ENCODE results near the gene TNFSF15. TPM values are rescaled to one million over a fixed set of nuclear protein-coding genes. Genes with fewer than 3 reads are reported as not detected.

The TNFSF15 gene
- total and polyA plus RNA-seq, 2 experiments from 2014 or later, result 0.06 to 0.07 TPM

GRCh38 chr9:114790521-114790920 is 15.3 kb downstream of the TNFSF15 start (continued):
- TF ChIP-seq, protein P1, sequence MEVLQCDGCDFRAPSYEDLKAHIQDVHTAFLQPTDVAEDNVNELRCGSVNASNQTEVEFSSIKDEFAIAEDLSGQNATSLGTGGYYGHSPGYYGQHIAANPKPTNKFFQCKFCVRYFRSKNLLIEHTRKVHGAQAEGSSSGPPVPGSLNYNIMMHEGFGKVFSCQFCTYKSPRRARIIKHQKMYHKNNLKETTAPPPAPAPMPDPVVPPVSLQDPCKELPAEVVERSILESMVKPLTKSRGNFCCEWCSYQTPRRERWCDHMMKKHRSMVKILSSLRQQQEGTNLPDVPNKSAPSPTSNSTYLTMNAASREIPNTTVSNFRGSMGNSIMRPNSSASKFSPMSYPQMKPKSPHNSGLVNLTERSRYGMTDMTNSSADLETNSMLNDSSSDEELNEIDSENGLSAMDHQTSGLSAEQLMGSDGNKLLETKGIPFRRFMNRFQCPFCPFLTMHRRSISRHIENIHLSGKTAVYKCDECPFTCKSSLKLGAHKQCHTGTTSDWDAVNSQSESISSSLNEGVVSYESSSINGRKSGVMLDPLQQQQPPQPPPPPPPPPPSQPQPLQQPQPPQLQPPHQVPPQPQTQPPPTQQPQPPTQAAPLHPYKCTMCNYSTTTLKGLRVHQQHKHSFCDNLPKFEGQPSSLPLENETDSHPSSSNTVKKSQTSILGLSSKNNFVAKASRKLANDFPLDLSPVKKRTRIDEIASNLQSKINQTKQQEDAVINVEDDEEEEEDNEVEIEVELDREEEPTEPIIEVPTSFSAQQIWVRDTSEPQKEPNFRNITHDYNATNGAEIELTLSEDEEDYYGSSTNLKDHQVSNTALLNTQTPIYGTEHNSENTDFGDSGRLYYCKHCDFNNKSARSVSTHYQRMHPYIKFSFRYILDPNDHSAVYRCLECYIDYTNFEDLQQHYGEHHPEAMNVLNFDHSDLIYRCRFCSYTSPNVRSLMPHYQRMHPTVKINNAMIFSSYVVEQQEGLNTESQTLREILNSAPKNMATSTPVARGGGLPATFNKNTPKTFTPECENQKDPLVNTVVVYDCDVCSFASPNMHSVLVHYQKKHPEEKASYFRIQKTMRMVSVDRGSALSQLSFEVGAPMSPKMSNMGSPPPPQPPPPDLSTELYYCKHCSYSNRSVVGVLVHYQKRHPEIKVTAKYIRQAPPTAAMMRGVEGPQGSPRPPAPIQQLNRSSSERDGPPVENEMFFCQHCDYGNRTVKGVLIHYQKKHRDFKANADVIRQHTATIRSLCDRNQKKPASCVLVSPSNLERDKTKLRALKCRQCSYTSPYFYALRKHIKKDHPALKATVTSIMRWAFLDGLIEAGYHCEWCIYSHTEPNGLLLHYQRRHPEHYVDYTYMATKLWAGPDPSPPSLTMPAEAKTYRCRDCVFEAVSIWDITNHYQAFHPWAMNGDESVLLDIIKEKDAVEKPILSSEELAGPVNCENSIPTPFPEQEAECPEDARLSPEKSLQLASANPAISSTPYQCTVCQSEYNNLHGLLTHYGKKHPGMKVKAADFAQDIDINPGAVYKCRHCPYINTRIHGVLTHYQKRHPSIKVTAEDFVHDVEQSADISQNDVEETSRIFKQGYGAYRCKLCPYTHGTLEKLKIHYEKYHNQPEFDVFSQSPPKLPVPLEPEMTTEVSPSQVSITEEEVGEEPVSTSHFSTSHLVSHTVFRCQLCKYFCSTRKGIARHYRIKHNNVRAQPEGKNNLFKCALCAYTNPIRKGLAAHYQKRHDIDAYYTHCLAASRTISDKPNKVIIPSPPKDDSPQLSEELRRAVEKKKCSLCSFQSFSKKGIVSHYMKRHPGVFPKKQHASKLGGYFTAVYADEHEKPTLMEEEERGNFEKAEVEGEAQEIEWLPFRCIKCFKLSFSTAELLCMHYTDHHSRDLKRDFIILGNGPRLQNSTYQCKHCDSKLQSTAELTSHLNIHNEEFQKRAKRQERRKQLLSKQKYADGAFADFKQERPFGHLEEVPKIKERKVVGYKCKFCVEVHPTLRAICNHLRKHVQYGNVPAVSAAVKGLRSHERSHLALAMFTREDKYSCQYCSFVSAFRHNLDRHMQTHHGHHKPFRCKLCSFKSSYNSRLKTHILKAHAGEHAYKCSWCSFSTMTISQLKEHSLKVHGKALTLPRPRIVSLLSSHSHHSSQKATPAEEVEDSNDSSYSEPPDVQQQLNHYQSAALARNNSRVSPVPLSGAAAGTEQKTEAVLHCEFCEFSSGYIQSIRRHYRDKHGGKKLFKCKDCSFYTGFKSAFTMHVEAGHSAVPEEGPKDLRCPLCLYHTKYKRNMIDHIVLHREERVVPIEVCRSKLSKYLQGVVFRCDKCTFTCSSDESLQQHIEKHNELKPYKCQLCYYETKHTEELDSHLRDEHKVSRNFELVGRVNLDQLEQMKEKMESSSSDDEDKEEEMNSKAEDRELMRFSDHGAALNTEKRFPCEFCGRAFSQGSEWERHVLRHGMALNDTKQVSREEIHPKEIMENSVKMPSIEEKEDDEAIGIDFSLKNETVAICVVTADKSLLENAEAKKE (CRISPR knock-in tag; IDR thresholded peaks at IDR 0.05), result no peak
- no peak for TF ChIP-seq NANOG (IDR thresholded peaks at IDR 0.05; ENCODE audit: borderline replicate concordance)
- TF ChIP-seq POLR2AphosphoS5 (IDR thresholded peaks at IDR 0.05; ENCODE audit: low read depth), result no peak
- TF ChIP-seq ZNF331 (CRISPR knock-in tag; IDR thresholded peaks at IDR 0.05; ENCODE audit: low read depth), result no peak
- TF ChIP-seq CREB1 (CRISPR knock-in tag; IDR thresholded peaks at IDR 0.05; ENCODE audit: low read depth), result no peak

GRCh38 chr9:114789006-114789405 is 16.8 kb downstream of the TNFSF15 start:
- Mint-ChIP-seq H3K9me3 (no peaks in the 10 kb centered on the region), H3K36me3 (ENCODE audit: low read depth) (no peaks in the 10 kb centered on the region), H3K4me3 (no peak overlapping the region), H3K4me1 (no peaks in the 10 kb centered on the region), H3K27me3 (ENCODE audit: insufficient read depth, low read depth, poor library complexity) (peaks cover 4% of the 10 kb centered on the region), H3K27ac (no peak overlapping the region)
- Histone ChIP-seq H3K9me2 (ENCODE audit: insufficient read depth) (no peaks in the 10 kb centered on the region), H3K4me2 (no peak overlapping the region), H3K27me3 (ENCODE audit: insufficient read depth) (no peaks in the 10 kb centered on the region), H3F3A (replicated peaks; ENCODE audit: low read depth) (no peaks in the 10 kb centered on the region), H3K27ac (ENCODE audit: low read depth) (no peak overlapping the region), H3K4me1 (ENCODE audit: insufficient read depth) (no peaks in the 10 kb centered on the region), H2AFZ (no peak overlapping the region), H3K36me3 (ENCODE audit: insufficient read depth) (no peaks in the 10 kb centered on the region), H3K79me2 (replicated peaks; ENCODE audit: insufficient read depth) (no peaks in the 10 kb centered on the region), H3K4me3 (no peak overlapping the region), H4K20me1 (replicated peaks; ENCODE audit: insufficient read depth) (no peaks in the 10 kb centered on the region)
- ATAC-seq (no peak), DNase-seq (ENCODE audit: low spot score) (no peak)
- TF ChIP-seq, protein P2, sequence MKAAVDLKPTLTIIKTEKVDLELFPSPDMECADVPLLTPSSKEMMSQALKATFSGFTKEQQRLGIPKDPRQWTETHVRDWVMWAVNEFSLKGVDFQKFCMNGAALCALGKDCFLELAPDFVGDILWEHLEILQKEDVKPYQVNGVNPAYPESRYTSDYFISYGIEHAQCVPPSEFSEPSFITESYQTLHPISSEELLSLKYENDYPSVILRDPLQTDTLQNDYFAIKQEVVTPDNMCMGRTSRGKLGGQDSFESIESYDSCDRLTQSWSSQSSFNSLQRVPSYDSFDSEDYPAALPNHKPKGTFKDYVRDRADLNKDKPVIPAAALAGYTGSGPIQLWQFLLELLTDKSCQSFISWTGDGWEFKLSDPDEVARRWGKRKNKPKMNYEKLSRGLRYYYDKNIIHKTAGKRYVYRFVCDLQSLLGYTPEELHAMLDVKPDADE (IDR thresholded peaks at IDR 0.05), result no peak
- no peak for TF ChIP-seq NANOG (IDR thresholded peaks at IDR 0.05; ENCODE audit: borderline replicate concordance)
- TF ChIP-seq REST (IDR thresholded peaks at IDR 0.05; ENCODE audit: unreplicated experiment), result no peak
- TF ChIP-seq POLR2AphosphoS5 (IDR thresholded peaks at IDR 0.05; ENCODE audit: low read depth), result no peak
- no peak for TF ChIP-seq EZH2 (IDR thresholded peaks at IDR 0.05; ENCODE audit: low read depth, unreplicated experiment)
- TF ChIP-seq JUNB (IDR thresholded peaks at IDR 0.05; ENCODE audit: unreplicated experiment), result no peak

Measured in GM23338 (cell line).